ENCODE results near the gene LDLRAP1.
A peak's percentile ranks its signal among the peaks of the same experiment; 100 is the strongest.
"Not testable (repeated sequence)": the region's sequence is repeated elsewhere in the genome, so short reads cannot be mapped to it uniquely, and the experiment has no call there.

The LDLRAP1 gene

GRCh38 chr1:25590096-25590824, 46.9 kb downstream of the LDLRAP1 start:
- peak; percentile 25 for TF ChIP-seq CTCF (IDR thresholded peaks at IDR 0.05)
- no peak for TF ChIP-seq ZFX (IDR thresholded peaks at IDR 0.05; ENCODE audit: borderline replicate concordance)

GRCh38 chr1:25593861-25594260, 50.5 kb downstream of the LDLRAP1 start:
- no peak overlapping the region for H3K27ac ChIP-seq
- TF ChIP-seq CTCF (IDR thresholded peaks at IDR 0.05) (no peak), ZFX (IDR thresholded peaks at IDR 0.05; ENCODE audit: borderline replicate concordance) (no peak)

More at GRCh38 chr1:25590096-25590824, 46.9 kb downstream of the LDLRAP1 start:
- H3K27ac ChIP-seq = peak overlapping the region; percentile 35; the same call in 1 of the 2 replicates

GRCh38 chr1:25594971-25595370, 51.6 kb downstream of the LDLRAP1 start:
- no peak for TF ChIP-seq CTCF (IDR thresholded peaks at IDR 0.05)
- H3K27ac ChIP-seq = no peak overlapping the region

GRCh38 chr1:25596641-25597040, 53.2 kb downstream of the LDLRAP1 start:
- H3K27ac ChIP-seq = not testable (repeated sequence)

- no peak overlapping the region for H3K27ac ChIP-seq
- no peak for TF ChIP-seq CTCF (IDR thresholded peaks at IDR 0.05)
Observed at GRCh38 chr1:25598879-25599278, 55.5 kb downstream of the LDLRAP1 start.

GRCh38 chr1:25599969-25600610, 56.7 kb downstream of the LDLRAP1 start:
- TF ChIP-seq ZFX (IDR thresholded peaks at IDR 0.05; ENCODE audit: borderline replicate concordance) = no peak
- no peak for TF ChIP-seq CTCF (IDR thresholded peaks at IDR 0.05)
- no peak overlapping the region for H3K27ac ChIP-seq

GRCh38 chr1:25600971-25601699, 57.7 kb downstream of the LDLRAP1 start:
- not testable (repeated sequence) for H3K27ac ChIP-seq

GRCh38 chr1:25603779-25604538, 60.6 kb downstream of the LDLRAP1 start:
- not testable (repeated sequence) for H3K27ac ChIP-seq
